Measurements from ENCODE around the gene BHLHE41. TPM values are rescaled to one million over a fixed set of nuclear protein-coding genes. Genes with fewer than 3 reads are reported as not detected.
A peak's percentile ranks its signal among the peaks of the same experiment; 100 is the strongest.

Gene BHLHE41
- polyA plus RNA-seq, 1 of the 3 experiments (the other 2 are of a cell fraction), result 16.1 TPM

DNA sequence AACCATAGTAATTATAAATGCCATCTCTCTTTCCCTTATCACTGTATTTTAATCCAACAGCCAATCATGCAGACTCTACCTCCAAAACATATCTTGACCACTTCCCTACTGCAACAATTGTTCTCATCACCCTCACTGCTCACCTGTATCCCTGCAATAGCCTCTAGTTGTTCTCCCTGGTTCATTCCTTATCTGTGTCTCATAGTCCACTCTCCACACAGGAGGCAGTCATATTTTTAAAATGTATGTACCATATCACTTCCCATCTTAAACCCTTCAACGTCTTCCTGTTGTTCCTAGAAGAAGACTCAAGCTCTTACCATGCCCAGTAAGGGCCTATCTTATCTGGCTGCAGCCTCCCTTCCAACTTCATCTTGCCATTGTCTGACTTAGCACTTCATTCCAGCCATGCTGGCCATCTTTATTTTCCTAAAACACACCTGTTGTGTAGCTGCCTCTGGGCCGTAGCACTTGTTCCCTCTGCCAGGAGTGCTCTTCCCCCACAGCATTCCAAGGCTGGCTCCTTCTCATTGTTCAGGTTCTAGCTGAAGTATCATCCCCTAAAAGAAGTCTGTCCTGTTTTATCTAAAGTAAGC is 27.8 kb upstream of the BHLHE41 start:
- Histone ChIP-seq H3F3A (replicated peaks; ENCODE audit: insufficient read depth) (peaks cover 29% of the 10 kb centered on the region), H3K36me3 (replicated peaks in 1 of 2; ENCODE audit: control insufficient read depth in 1 of 2, insufficient read depth in 2 of 2, low read length in 1 of 2) (no peaks in the 10 kb centered on the region), H3K9me2 (no peaks in the 10 kb centered on the region), H3K4me3 (ENCODE audit: low read depth in 2 of 2, low read length in 1 of 2) (no peak overlapping the region), H3K9me3 (no peaks in the 10 kb centered on the region), H4K20me1 (ENCODE audit: insufficient read depth) (no peaks in the 10 kb centered on the region), H3K27ac (ENCODE audit: low read depth in 2 of 2, low read length in 1 of 2) (peak overlapping the region; percentile 65 to 93; a peak in 3 of 4 replicates), H3K4me1 (ENCODE audit: control insufficient read depth in 1 of 2, insufficient read depth in 2 of 2, low read depth in 1 of 2, low read length in 1 of 2) (peaks cover 2 to 25% of the 10 kb centered on the region in 2 experiments), H3K27me3 (ENCODE audit: insufficient read depth) (no peaks in the 10 kb centered on the region), H3K9ac (peak overlapping the region; percentile 45), H3K4me2 (peak overlapping the region; percentile 32), H3K79me2 (ENCODE audit: insufficient read depth) (no peaks in the 10 kb centered on the region), H2AFZ (ENCODE audit: low read depth) (no peak overlapping the region)
- ChIA-PET CTCF (no interaction called here), POLR2A (no interaction called here)
- TF ChIP-seq NRF1 (IDR thresholded peaks at IDR 0.05; ENCODE audit: low read depth, low read length) (no peak), EZH2phosphoT487 (IDR thresholded peaks at IDR 0.05; ENCODE audit: borderline replicate concordance, low read depth) (no peak), IRF3 (IDR thresholded peaks at IDR 0.05; ENCODE audit: low read depth, low read length) (no peak), USF2 (IDR thresholded peaks at IDR 0.05; ENCODE audit: borderline replicate concordance, low read depth, low read length) (no peak), TCF12 (IDR thresholded peaks at IDR 0.05) (peak; percentile 43), MEF2A (IDR thresholded peaks at IDR 0.05; ENCODE audit: borderline replicate concordance, low read depth) (no peak), PBX3 (IDR thresholded peaks at IDR 0.05) (peak; percentile 41; the same call in 1 of the 2 replicates), EP300 (IDR thresholded peaks at IDR 0.05; ENCODE audit: borderline replicate concordance in 1 of 2, low read depth in 1 of 2, low read length in 1 of 2) (peak in 1 of 2 experiments; percentile 41; a peak in 1 of 4 replicates), MAX (IDR thresholded peaks at IDR 0.05; ENCODE audit: low read depth) (no peak), JUND (IDR thresholded peaks at IDR 0.05) (0 out of 2 replicates have a peak, but pooled peaks have one; percentile 6), YY1 (IDR thresholded peaks at IDR 0.05; ENCODE audit: low read depth) (no peak)
- DNase-seq, result no peak
- WGBS (ENCODE audit: low lambda C conversion rate), result 48% methylated on average over 2 of the region's 2 CpGs

DNA sequence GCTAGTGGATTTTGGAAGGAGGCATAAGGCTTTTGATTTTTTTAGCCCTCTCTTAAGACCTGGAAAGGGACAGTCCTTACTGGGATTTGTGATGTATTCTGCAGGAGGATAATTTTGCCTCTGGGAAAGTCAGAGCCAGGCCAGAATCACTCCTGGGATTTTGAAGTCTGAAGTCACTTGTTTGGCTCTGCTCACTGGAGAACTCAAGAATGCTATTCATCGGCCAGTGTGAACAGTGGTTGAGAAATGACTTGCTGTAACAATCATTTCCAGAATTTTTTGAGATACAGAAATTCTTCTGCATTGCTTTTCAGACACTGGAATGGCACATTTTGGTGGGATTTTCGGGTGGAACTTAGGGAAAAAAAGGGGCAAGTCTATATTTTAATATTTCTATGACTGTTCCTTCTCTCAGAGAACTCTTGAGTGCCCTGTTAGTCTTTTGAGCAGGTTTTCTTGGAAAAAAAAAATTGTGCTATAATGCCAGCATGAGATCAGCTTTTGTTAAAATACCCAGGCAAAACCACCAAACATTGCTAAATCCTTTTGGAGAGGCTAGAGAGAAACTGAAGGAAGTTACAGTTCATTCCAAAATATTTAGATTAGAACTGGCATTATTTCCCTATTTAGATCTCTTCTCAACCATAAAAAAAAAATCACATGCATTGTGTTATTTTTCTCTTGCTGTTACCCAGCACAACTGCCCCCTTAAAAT is 26.1 kb upstream of the BHLHE41 start:
- H3K36me3 ChIP-seq (replicated peaks in 1 of 2; ENCODE audit: control insufficient read depth in 1 of 2, insufficient read depth in 2 of 2, low read length in 1 of 2), result no peaks in the 10 kb centered on the region
- POLR2A ChIA-PET, result no interaction called here
- no peak for DNase-seq
- no peaks in the 10 kb centered on the region for H3K9me2 ChIP-seq
- H3K9ac ChIP-seq, result peak overlapping the region; percentile 31; the same call in 1 of the 2 replicates
- TF ChIP-seq GATA2 (CRISPR knock-in tag; IDR thresholded peaks at IDR 0.05), result no peak
- TF ChIP-seq RFX5 (IDR thresholded peaks at IDR 0.05; ENCODE audit: low read length), result no peak
- TF ChIP-seq POLR2AphosphoS5 (IDR thresholded peaks at IDR 0.05; ENCODE audit: low read depth, low read length), result no peak
- TF ChIP-seq TEAD4 (IDR thresholded peaks at IDR 0.05; ENCODE audit: borderline replicate concordance, insufficient read depth), result 0 out of 2 replicates have a peak, but pooled peaks have one; percentile 24
- peak; percentile 27; the same call in 1 of the 2 replicates for TF ChIP-seq NFIC (IDR thresholded peaks at IDR 0.05; ENCODE audit: borderline replicate concordance)
- no peak for TF ChIP-seq FOXJ3 (CRISPR knock-in tag; IDR thresholded peaks at IDR 0.05)
- 0 out of 2 replicates have a peak, but pooled peaks have one; percentile 2 for TF ChIP-seq JUND (IDR thresholded peaks at IDR 0.05)
- TF ChIP-seq MAX (IDR thresholded peaks at IDR 0.05; ENCODE audit: low read depth), result no peak
- TF ChIP-seq IRF3 (IDR thresholded peaks at IDR 0.05; ENCODE audit: low read depth, low read length), result no peak
- peak overlapping the region; percentile 36 for H3K4me2 ChIP-seq
- no peaks in the 10 kb centered on the region for H3K79me2 ChIP-seq (ENCODE audit: insufficient read depth)
- no peaks in the 10 kb centered on the region for H4K20me1 ChIP-seq (ENCODE audit: insufficient read depth)
- no peak overlapping the region for H3K4me3 ChIP-seq (ENCODE audit: low read depth in 2 of 2, low read length in 1 of 2)
- peaks cover 29% of the 10 kb centered on the region for H3F3A ChIP-seq (replicated peaks; ENCODE audit: insufficient read depth)
- no peaks in the 10 kb centered on the region for H3K9me3 ChIP-seq
- no peaks in the 10 kb centered on the region for H3K27me3 ChIP-seq (ENCODE audit: insufficient read depth)
- H3K4me1 ChIP-seq (ENCODE audit: control insufficient read depth in 1 of 2, insufficient read depth in 2 of 2, low read depth in 1 of 2, low read length in 1 of 2), result peaks cover 2 to 25% of the 10 kb centered on the region in 2 experiments
- 24% methylated on average over 2 of the region's 2 CpGs for WGBS (ENCODE audit: low lambda C conversion rate)
- H3K27ac ChIP-seq (ENCODE audit: low read depth in 2 of 2, low read length in 1 of 2), result peak overlapping the region; percentile 67 to 93; a peak in 3 of 4 replicates
- peak overlapping the region; percentile 61; the same call in 1 of the 2 replicates for H2AFZ ChIP-seq (ENCODE audit: low read depth)
- CTCF ChIA-PET, result interaction anchor here (0.7 kb wide), 2 partner anchors 463 to 614 kb away, joined by 4 to 5 read pairs; no protein-coding TSS in a partner anchor
